HepG2 (cell line): Measurements from ENCODE around the gene NAV2.

Experiments
- CENPT ChIP-seq: sonication (generic); formaldehyde crosslinking; IDR thresholded peaks from 2 replicates; pipeline ENCODE4 v1.8.0; 2022; ENCODE audit warnings: low read depth, mild to moderate bottlenecking, moderate library complexity, missing genetic modification reagents
- FOSL2 ChIP-seq: sonication (generic); formaldehyde crosslinking; IDR thresholded peaks from 2 replicates; pipeline ENCODE4 v1.4.0; 2020; ENCODE audit warnings: missing genetic modification reagents
- NFIC ChIP-seq: IDR thresholded peaks from 2 replicates; pipeline ENCODE4 v1.6.1; 2012; ENCODE audit warnings: mild to moderate bottlenecking, low read length, inconsistent platforms
- POLR2AphosphoS5 ChIP-seq: IDR thresholded peaks from 2 replicates; pipeline ENCODE4 v1.6.1; 2012; ENCODE audit warnings: low read depth, low read length
- RBM39 ChIP-seq: fragments of 200-400 bp; formaldehyde crosslinking; IDR thresholded peaks from one replicate; pipeline ENCODE4 v1.6.1; 2018; ENCODE audit warnings: antibody characterized with exemption, mild to moderate bottlenecking, low read depth, low read length; ENCODE audit not compliant: poor library complexity, severe bottlenecking
- SP1 ChIP-seq, 2 experiments: fragments of 450-650 bp in 1 of 2; sonication (generic) in 1 of 2; formaldehyde crosslinking in 1 of 2; IDR thresholded peaks; 2 replicates each; pipeline versions ENCODE4 v1.4.0 to v1.6.1; 2016 to 2020; ENCODE audit warnings: missing genetic modification reagents in 1 of 2
- TAF1 ChIP-seq: sonication (generic); formaldehyde crosslinking; IDR thresholded peaks from 2 replicates; pipeline ENCODE4 v1.4.0; 2020; ENCODE audit warnings: missing genetic modification reagents
- ZSCAN31 ChIP-seq: sonication (generic); formaldehyde crosslinking; IDR thresholded peaks from 2 replicates; pipeline ENCODE4 v1.5.0; 2020; ENCODE audit warnings: low read depth, mild to moderate bottlenecking, missing genetic modification reagents
- TF ChIP-seq, protein P1 (sequence below): IDR thresholded peaks from 2 replicates; pipeline ENCODE4 v1.6.1; 2016
- TF ChIP-seq, protein P2 (sequence below): sonication (generic); formaldehyde crosslinking; IDR thresholded peaks from 2 replicates; pipeline ENCODE4 v1.5.0; 2020; ENCODE audit warnings: mild to moderate bottlenecking, missing genetic modification reagents, moderate library complexity
- TF ChIP-seq, protein P3 (sequence below): sonication (generic); formaldehyde crosslinking; conservative IDR thresholded peaks from 2 replicates; pipeline ENCODE4 v1.4.0; 2020; ENCODE audit warnings: missing genetic modification reagents

DNA sequence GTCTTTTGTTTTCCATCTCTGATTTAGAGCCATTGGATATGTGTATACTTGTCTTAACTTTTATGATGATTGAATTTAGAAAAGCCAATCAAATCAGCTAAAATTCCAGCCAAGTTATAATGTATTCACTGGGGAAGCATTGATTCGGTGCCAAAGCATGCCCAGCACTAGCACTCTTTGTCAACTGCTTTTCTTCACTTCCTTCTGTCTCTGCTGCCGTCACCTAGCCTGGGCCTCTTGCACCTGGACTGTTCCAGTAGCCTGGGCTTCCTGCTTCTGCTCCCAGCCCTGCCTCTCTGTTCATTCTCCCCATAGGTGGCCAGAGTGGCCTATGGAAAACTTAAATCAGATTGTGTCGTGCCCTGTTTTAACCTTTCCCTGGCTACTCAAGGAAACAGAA lies 80.7 kb downstream of the NAV2 start:
- TF ChIP-seq NFIC (no peak), CENPT (CRISPR knock-in tag) (no peak), ZSCAN31 (CRISPR knock-in tag) (no peak), POLR2AphosphoS5 (no peak), TAF1 (CRISPR knock-in tag) (no peak), SP1 (IDR thresholded peaks at IDR 0.05) (no peak), SP1 (CRISPR knock-in tag; IDR thresholded peaks at IDR 0.05) (no peak), RBM39 (no peak), FOSL2 (CRISPR knock-in tag) (no peak)
- TF ChIP-seq, protein P1, sequence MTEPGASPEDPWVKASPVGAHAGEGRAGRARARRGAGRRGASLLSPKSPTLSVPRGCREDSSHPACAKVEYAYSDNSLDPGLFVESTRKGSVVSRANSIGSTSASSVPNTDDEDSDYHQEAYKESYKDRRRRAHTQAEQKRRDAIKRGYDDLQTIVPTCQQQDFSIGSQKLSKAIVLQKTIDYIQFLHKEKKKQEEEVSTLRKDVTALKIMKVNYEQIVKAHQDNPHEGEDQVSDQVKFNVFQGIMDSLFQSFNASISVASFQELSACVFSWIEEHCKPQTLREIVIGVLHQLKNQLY, result no peak
- TF ChIP-seq, protein P2, sequence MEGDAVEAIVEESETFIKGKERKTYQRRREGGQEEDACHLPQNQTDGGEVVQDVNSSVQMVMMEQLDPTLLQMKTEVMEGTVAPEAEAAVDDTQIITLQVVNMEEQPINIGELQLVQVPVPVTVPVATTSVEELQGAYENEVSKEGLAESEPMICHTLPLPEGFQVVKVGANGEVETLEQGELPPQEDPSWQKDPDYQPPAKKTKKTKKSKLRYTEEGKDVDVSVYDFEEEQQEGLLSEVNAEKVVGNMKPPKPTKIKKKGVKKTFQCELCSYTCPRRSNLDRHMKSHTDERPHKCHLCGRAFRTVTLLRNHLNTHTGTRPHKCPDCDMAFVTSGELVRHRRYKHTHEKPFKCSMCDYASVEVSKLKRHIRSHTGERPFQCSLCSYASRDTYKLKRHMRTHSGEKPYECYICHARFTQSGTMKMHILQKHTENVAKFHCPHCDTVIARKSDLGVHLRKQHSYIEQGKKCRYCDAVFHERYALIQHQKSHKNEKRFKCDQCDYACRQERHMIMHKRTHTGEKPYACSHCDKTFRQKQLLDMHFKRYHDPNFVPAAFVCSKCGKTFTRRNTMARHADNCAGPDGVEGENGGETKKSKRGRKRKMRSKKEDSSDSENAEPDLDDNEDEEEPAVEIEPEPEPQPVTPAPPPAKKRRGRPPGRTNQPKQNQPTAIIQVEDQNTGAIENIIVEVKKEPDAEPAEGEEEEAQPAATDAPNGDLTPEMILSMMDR (CRISPR knock-in tag), result no peak
- TF ChIP-seq, protein P3, sequence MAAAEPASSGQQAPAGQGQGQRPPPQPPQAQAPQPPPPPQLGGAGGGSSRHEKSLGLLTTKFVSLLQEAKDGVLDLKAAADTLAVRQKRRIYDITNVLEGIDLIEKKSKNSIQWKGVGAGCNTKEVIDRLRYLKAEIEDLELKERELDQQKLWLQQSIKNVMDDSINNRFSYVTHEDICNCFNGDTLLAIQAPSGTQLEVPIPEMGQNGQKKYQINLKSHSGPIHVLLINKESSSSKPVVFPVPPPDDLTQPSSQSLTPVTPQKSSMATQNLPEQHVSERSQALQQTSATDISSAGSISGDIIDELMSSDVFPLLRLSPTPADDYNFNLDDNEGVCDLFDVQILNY, result no peak
